ENCODE results near the gene CALM1. TPM values are rescaled to one million over a fixed set of nuclear protein-coding genes. Genes with fewer than 3 reads are reported as not detected.

The CALM1 gene
- total RNA-seq, 3 donors from 2014 or later: 610 to 985 (median 822) TPM

GRCh38 chr14:90368946-90369721 lies 27.7 kb upstream of the CALM1 start:
- peak; percentile 98 for ATAC-seq

GRCh38 chr14:90373887-90374286 lies 22.9 kb upstream of the CALM1 start:
- H3K9me3 ChIP-seq: no peaks in the 10 kb centered on the region
- DNase-seq: no peak
- no peak overlapping the region for H3K4me3 ChIP-seq
- intact Hi-C loops (cut with DNase I, micrococcal nuclease): no loop called here
- H3K4me1 ChIP-seq (ENCODE audit: low read depth): no peaks in the 10 kb centered on the region
- no peak for TF ChIP-seq CTCF (IDR thresholded peaks at IDR 0.05)
- ATAC-seq: peak; percentile 37
- H3K36me3 ChIP-seq (ENCODE audit: low read depth): no peaks in the 10 kb centered on the region

More at GRCh38 chr14:90368946-90369721, 27.7 kb upstream of the CALM1 start:
- no peak overlapping the region for H3K4me3 ChIP-seq
- no peaks in the 10 kb centered on the region for H3K36me3 ChIP-seq (ENCODE audit: low read depth)
- DNase-seq: peak in 1 of 3 donors; percentile 44
- H3K4me1 ChIP-seq (ENCODE audit: low read depth): no peaks in the 10 kb centered on the region
- no peak for TF ChIP-seq CTCF (IDR thresholded peaks at IDR 0.05)
- intact Hi-C loops (cut with DNase I, micrococcal nuclease): no loop called here
- H3K9me3 ChIP-seq: no peaks in the 10 kb centered on the region

GRCh38 chr14:90374813-90375212 lies 22.0 kb upstream of the CALM1 start:
- intact Hi-C loops (cut with DNase I, micrococcal nuclease): no loop called here

GRCh38 chr14:90375934-90376333 lies 20.9 kb upstream of the CALM1 start:
- intact Hi-C loops (cut with DNase I, micrococcal nuclease): no loop called here
- Histone ChIP-seq H3K4me1 (ENCODE audit: low read depth) (no peaks in the 10 kb centered on the region), H3K9me3 (no peaks in the 10 kb centered on the region), H3K4me3 (no peak overlapping the region), H3K36me3 (ENCODE audit: low read depth) (no peaks in the 10 kb centered on the region)
- TF ChIP-seq CTCF (IDR thresholded peaks at IDR 0.05): no peak
- DNase-seq (no peak), ATAC-seq (no peak)

More at GRCh38 chr14:90374813-90375212, 22.0 kb upstream of the CALM1 start:
- DNase-seq: no peak
- Histone ChIP-seq H3K4me1 (ENCODE audit: low read depth) (no peaks in the 10 kb centered on the region), H3K36me3 (ENCODE audit: low read depth) (no peaks in the 10 kb centered on the region), H3K4me3 (no peak overlapping the region), H3K9me3 (no peaks in the 10 kb centered on the region)
- no peak for ATAC-seq
- TF ChIP-seq CTCF (IDR thresholded peaks at IDR 0.05): no peak

GRCh38 chr14:90378249-90378648 lies 18.6 kb upstream of the CALM1 start:
- no peak for ATAC-seq
- H3K9me3 ChIP-seq: no peaks in the 10 kb centered on the region
- intact Hi-C loops (cut with DNase I, micrococcal nuclease): no loop called here
- no peaks in the 10 kb centered on the region for H3K36me3 ChIP-seq (ENCODE audit: low read depth)
- no peak for DNase-seq
- no peak overlapping the region for H3K4me3 ChIP-seq
- TF ChIP-seq CTCF (IDR thresholded peaks at IDR 0.05): no peak
- H3K4me1 ChIP-seq (ENCODE audit: low read depth): peaks cover 4% of the 10 kb centered on the region

Data from mucosa of descending colon (tissue), 3 donors.